HCT116 (cell line): ENCODE data around the gene JPH3. TPM values are rescaled to one million over a fixed set of nuclear protein-coding genes. Genes with fewer than 3 reads are reported as not detected.

Experiments
- ATAC-seq: fragments of 200-7000 bp; cut with Tn5 transposase; 2 replicates; pipeline ENCODE4 v1.9.1; 2020; ENCODE audit warnings: mild to moderate bottlenecking, moderate library complexity
- BruUV-seq: library from RNA; stranded (reverse); fragments of 400-500 nt; replicated peaks from 2 replicates; lab custom pipeline; 2021; lab: Mats Ljungman, UMichigan
- CTCF ChIA-PET: fragments of 300-600 bp; sonication (Branson Sonifier 250); formaldehyde crosslinking; loops from one replicate; lab custom pipeline; 2021; ENCODE audit warnings: antibody characterized with exemption; lab: Charles Lee
- POLR2A ChIA-PET: fragments of 300-600, 350-600 bp; sonication (Branson Sonifier 250); formaldehyde crosslinking; loops from one replicate; lab custom pipeline; 2021; ENCODE audit warnings: antibody characterized with exemption; lab: Charles Lee
- RAD21 ChIA-PET, 2 experiments: fragments of 300-600 bp; sonication (Branson Sonifier 250); formaldehyde crosslinking; loops; one replicate each; lab custom pipeline; 2023; ENCODE audit warnings: low total read pairs in 2 of 2; ENCODE audit not compliant: uncharacterized antibody in 2 of 2, unreplicated experiment in 2 of 2, low non-redundant PET in 1 of 2; lab: Charles Lee
- DNase-seq: peaks from one replicate; pipeline ENCODE4 v3.0.0-alpha.2; 2010; ENCODE audit warnings: low read depth, low spot score
- H2AFZ ChIP-seq: fragments of 200-600 bp; shearing (Covaris generic), sonication (generic); 2 replicates; pipeline ENCODE4 v1.6.1; 2017; ENCODE audit warnings: low read depth, mixed run types, mixed read lengths, antibody characterized with exemption, low read length; ENCODE audit not compliant: poor library complexity, severe bottlenecking
- H3K27ac ChIP-seq: 2 replicates; pipeline ENCODE4 v1.5.1; 2012; ENCODE audit warnings: low read depth, low read length
- H3K27me3 ChIP-seq: fragments of 200-600 bp; sonication (generic); 2 replicates; pipeline ENCODE4 v1.6.1; 2016; ENCODE audit warnings: mixed run types, low read length, mixed read lengths; ENCODE audit not compliant: insufficient read depth
- H3K36me3 ChIP-seq, 2 experiments: fragments of 200-500 bp in 1 of 2; fragments of 200-600 bp in 1 of 2; sonication (Bioruptor generic) in 1 of 2; sonication (generic) in 1 of 2; 2 replicates each; pipeline versions ENCODE4 v1.5.1 to v1.6.1; 2014 to 2016; ENCODE audit warnings: low read length in 2 of 2, inconsistent platforms in 1 of 2, mixed read lengths in 1 of 2, mixed run types in 1 of 2; ENCODE audit not compliant: insufficient read depth in 2 of 2, control insufficient read depth in 1 of 2
- H3K4me1 ChIP-seq, 2 experiments: fragments of 200-600 bp in 1 of 2; sonication (generic) in 1 of 2; 2 replicates each; pipeline versions ENCODE4 v1.5.1 to v1.6.1; 2012 to 2017; ENCODE audit warnings: low read length in 2 of 2, inconsistent platforms in 1 of 2, mild to moderate bottlenecking in 1 of 2, mixed read lengths in 1 of 2, mixed run types in 1 of 2, moderate library complexity in 1 of 2; ENCODE audit not compliant: insufficient read depth in 2 of 2, control insufficient read depth in 1 of 2
- H3K4me2 ChIP-seq: fragments of 200-600 bp; sonication (generic); 2 replicates; pipeline ENCODE4 v1.6.1; 2017; ENCODE audit warnings: mixed run types, low read length, mixed read lengths
- H3K4me3 ChIP-seq, 2 experiments: fragments of 200-600 bp in 1 of 2; sonication (generic) in 1 of 2; replicated peaks in 1 of 2; 2 replicates each; pipeline ENCODE4 v1.5.1; 2011 to 2016; ENCODE audit warnings: low read length in 2 of 2, control low read depth in 1 of 2, low read depth in 1 of 2, mild to moderate bottlenecking in 1 of 2, mixed read lengths in 1 of 2, mixed run types in 1 of 2
- H3K79me2 ChIP-seq: fragments of 200-600 bp; sonication (generic); 2 replicates; pipeline ENCODE4 v1.6.1; 2017; ENCODE audit warnings: mild to moderate bottlenecking, mixed run types, low read length, moderate library complexity, mixed read lengths; ENCODE audit not compliant: insufficient read depth
- H3K9ac ChIP-seq: fragments of 200-600 bp; sonication (generic); 2 replicates; pipeline ENCODE4 v1.6.1; 2016; ENCODE audit warnings: low read length, mixed read lengths
- H3K9me2 ChIP-seq: fragments of 200-600 bp; sonication (generic), shearing (Covaris generic); 2 replicates; pipeline ENCODE4 v1.6.1; 2017; ENCODE audit warnings: mixed run types, mild to moderate bottlenecking, moderate library complexity; ENCODE audit not compliant: insufficient read depth
- H3K9me3 ChIP-seq, 2 experiments: fragments of 200-500 bp in 1 of 2; fragments of 200-600 bp in 1 of 2; sonication (Bioruptor generic) in 1 of 2; sonication (generic) in 1 of 2; 2 replicates each; pipeline ENCODE4 v1.6.1; 2014 to 2017; ENCODE audit warnings: low read length in 2 of 2, mixed read lengths in 2 of 2, inconsistent platforms in 1 of 2, low read depth in 1 of 2, mild to moderate bottlenecking in 1 of 2, mixed run types in 1 of 2, moderate library complexity in 1 of 2; ENCODE audit not compliant: control insufficient read depth in 1 of 2, insufficient read depth in 1 of 2
- H4K20me1 ChIP-seq: fragments of 200-600 bp; sonication (generic), shearing (Covaris generic); 2 replicates; pipeline ENCODE4 v1.6.1; 2017; ENCODE audit warnings: mixed run types, mild to moderate bottlenecking, moderate library complexity; ENCODE audit not compliant: insufficient read depth
- POLR2AphosphoS5 ChIP-seq: IDR thresholded peaks from 2 replicates; pipeline ENCODE4 v1.6.1; 2011; ENCODE audit warnings: mild to moderate bottlenecking, low read depth, low read length, moderate library complexity
- RAD21 ChIP-seq: IDR thresholded peaks from 2 replicates; pipeline ENCODE4 v1.6.1; 2012; ENCODE audit warnings: low read depth, mild to moderate bottlenecking
- SRF ChIP-seq: IDR thresholded peaks from 2 replicates; pipeline ENCODE4 v1.6.1; 2012; ENCODE audit warnings: low read depth
- TCF7L2 ChIP-seq: IDR thresholded peaks from 2 replicates; pipeline ENCODE4 v1.7.0; 2011; ENCODE audit warnings: borderline replicate concordance, inconsistent platforms; ENCODE audit not compliant: insufficient read depth, insufficient read length; ENCODE audit errors: extremely low read depth
- YY1 ChIP-seq: IDR thresholded peaks from 2 replicates; pipeline ENCODE4 v1.6.1; 2011; ENCODE audit warnings: low read length, low read depth, moderate library complexity, mild to moderate bottlenecking; ENCODE audit not compliant: insufficient replicate concordance; ENCODE audit errors: extremely low read depth
- ZFX ChIP-seq: fragments of 450-650 bp; IDR thresholded peaks from 2 replicates; pipeline ENCODE4 v1.6.1; 2017
- intact Hi-C: fragments of 100-400 bp; cut with micrococcal nuclease; formaldehyde crosslinking; loops from 2 replicates; pipeline ENCODE4 v1.10.0; 2022
- total RNA-seq: library from RNA; stranded (reverse); gene quantifications from one replicate; pipeline ENCODE4 v1.2.1, GENCODE V29; 2021; ENCODE audit not compliant: unreplicated experiment
- TF ChIP-seq, protein P1 (sequence below): IDR thresholded peaks from 2 replicates; pipeline ENCODE4 v1.6.1; 2011; ENCODE audit warnings: mild to moderate bottlenecking, low read length, moderate library complexity; ENCODE audit not compliant: insufficient replicate concordance; ENCODE audit errors: extremely low read depth

The JPH3 gene
- total RNA-seq, 1 experiment from 2014 or later: 0.10 TPM

DNA sequence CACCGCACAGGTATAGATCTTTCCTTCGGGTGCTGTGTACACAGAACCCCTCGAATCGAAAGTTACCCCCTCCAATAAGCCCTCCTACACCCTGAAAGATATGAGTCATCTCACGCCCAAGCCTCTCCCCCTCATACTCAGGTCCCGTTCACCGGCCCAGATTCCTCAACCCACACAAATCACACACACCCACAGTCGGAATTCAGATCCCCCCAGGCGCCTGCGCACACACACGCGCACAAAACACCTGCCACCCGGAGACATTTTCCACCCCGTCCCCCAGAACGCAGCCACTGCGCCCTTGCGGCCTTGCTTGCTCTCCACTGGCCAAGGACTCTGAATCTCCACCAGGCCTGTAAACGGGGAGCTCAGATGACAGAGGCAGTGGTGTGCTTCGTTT lies 4.9 kb downstream of the JPH3 start:
- no peak for ATAC-seq
- Histone ChIP-seq H3K27me3 (peaks cover 52% of the 10 kb centered on the region), H3K9me2 (no peaks in the 10 kb centered on the region), H3K36me3 (no peaks in the 10 kb centered on the region), H2AFZ (no peak overlapping the region), H3K4me3 (no peak overlapping the region), H3K4me2 (no peak overlapping the region), H3K9me3 (no peaks in the 10 kb centered on the region), H3K79me2 (no peaks in the 10 kb centered on the region), H3K27ac (no peak overlapping the region), H3K9ac (no peak overlapping the region), H4K20me1 (no peaks in the 10 kb centered on the region), H3K4me1 (no peaks in the 10 kb centered on the region)
- DNase-seq: no peak
- BruUV-seq: no TSS peak
- intact Hi-C loops: no loop called here
- ChIA-PET CTCF (no interaction called here), RAD21 (no interaction called here), POLR2A (no interaction called here)
- TF ChIP-seq SRF: no peak
- TF ChIP-seq, protein P1, sequence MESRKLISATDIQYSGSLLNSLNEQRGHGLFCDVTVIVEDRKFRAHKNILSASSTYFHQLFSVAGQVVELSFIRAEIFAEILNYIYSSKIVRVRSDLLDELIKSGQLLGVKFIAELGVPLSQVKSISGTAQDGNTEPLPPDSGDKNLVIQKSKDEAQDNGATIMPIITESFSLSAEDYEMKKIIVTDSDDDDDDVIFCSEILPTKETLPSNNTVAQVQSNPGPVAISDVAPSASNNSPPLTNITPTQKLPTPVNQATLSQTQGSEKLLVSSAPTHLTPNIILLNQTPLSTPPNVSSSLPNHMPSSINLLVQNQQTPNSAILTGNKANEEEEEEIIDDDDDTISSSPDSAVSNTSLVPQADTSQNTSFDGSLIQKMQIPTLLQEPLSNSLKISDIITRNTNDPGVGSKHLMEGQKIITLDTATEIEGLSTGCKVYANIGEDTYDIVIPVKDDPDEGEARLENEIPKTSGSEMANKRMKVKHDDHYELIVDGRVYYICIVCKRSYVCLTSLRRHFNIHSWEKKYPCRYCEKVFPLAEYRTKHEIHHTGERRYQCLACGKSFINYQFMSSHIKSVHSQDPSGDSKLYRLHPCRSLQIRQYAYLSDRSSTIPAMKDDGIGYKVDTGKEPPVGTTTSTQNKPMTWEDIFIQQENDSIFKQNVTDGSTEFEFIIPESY: no peak
- TF ChIP-seq ZFX: no peak
- no peak for TF ChIP-seq RAD21

DNA sequence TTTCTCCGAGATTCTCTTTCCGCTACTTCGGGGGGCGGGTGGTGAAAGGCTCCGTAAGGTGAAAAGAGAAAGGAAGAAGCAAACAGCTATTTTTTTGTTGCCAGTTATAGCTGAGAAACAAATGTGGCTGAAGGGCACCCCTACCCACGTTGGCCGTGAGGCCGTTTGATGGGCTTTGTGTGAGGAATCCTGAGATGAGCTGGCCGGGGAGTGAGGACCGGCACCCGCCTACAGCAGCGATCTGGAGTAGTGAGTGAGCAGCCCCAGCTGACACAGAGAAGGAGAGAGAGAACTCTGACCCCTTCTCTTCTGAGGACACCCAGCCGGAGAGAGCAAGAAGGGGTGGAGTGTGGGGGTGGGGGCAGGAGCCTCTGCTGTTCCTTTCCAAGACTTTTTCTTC lies 5.6 kb downstream of the JPH3 start:
- CTCF ChIA-PET: no interaction called here
- ATAC-seq: no peak

More for the DNA sequence above, 5.6 kb downstream of the JPH3 start:
- intact Hi-C loops: no loop called here
- no peak overlapping the region for H3K4me3 ChIP-seq
- BruUV-seq: no TSS peak
- DNase-seq: no peak
- ChIA-PET POLR2A (no interaction called here), RAD21 (no interaction called here)
- no peaks in the 10 kb centered on the region for H3K4me1 ChIP-seq
- no peaks in the 10 kb centered on the region for H3K36me3 ChIP-seq
- no peak overlapping the region for H3K4me2 ChIP-seq
- peaks cover 52% of the 10 kb centered on the region for H3K27me3 ChIP-seq
- no peaks in the 10 kb centered on the region for H4K20me1 ChIP-seq
- no peaks in the 10 kb centered on the region for H3K9me3 ChIP-seq
- H3K27ac ChIP-seq: no peak overlapping the region
- no peak overlapping the region for H3K9ac ChIP-seq
- no peak overlapping the region for H2AFZ ChIP-seq
- no peaks in the 10 kb centered on the region for H3K79me2 ChIP-seq
- no peaks in the 10 kb centered on the region for H3K9me2 ChIP-seq
- no peak for TF ChIP-seq YY1
- TF ChIP-seq TCF7L2: no peak
- no peak for TF ChIP-seq POLR2AphosphoS5
